Retinal pigment epithelial cell (primary cell): ENCODE results near the gene KIAA1217.

Experiments used
- DNase-seq: peaks from one replicate; pipeline ENCODE4 v3.0.0-alpha.2; 2010; ENCODE audit warnings: low read depth
- H3K4me3 ChIP-seq: 2 replicates; pipeline ENCODE4 v1.5.1; 2011; ENCODE audit warnings: mild to moderate bottlenecking, low read length, control low read depth, moderate library complexity
- CTCF ChIP-seq: conservative IDR thresholded peaks from 2 replicates; pipeline ENCODE4 v1.5.1; 2011; ENCODE audit warnings: low read depth, low read length, control low read depth, inconsistent platforms

The KIAA1217 gene

GRCh38 chr10:24419066-24419465, 210.1 kb downstream of the KIAA1217 start:
- DNase-seq, result no peak
- TF ChIP-seq CTCF, result no peak

GRCh38 chr10:24425151-24425550, 216.2 kb downstream of the KIAA1217 start:
- no peak for DNase-seq
- H3K4me3 ChIP-seq, result no peak overlapping the region
- no peak for TF ChIP-seq CTCF

More at GRCh38 chr10:24419066-24419465, 210.1 kb downstream of the KIAA1217 start:
- H3K4me3 ChIP-seq, result no peak overlapping the region

- no peak for TF ChIP-seq CTCF
- H3K4me3 ChIP-seq, result no peak overlapping the region
- DNase-seq, result no peak
These were observed 218.9 kb downstream of the KIAA1217 start for GRCh38 chr10:24427678-24428409.

- DNase-seq, result no peak
- no peak overlapping the region for H3K4me3 ChIP-seq
- no peak for TF ChIP-seq CTCF
These were observed 219.5 kb downstream of the KIAA1217 start for GRCh38 chr10:24428410-24428782.

- DNase-seq, result no peak
- TF ChIP-seq CTCF, result no peak
- no peak overlapping the region for H3K4me3 ChIP-seq
These were observed 221.7 kb downstream of the KIAA1217 start for GRCh38 chr10:24430591-24430990.

GRCh38 chr10:24432478-24433416, 223.8 kb downstream of the KIAA1217 start:
- no peak for DNase-seq
- H3K4me3 ChIP-seq, result no peak overlapping the region
- TF ChIP-seq CTCF, result no peak
